ENCODE measurements around the gene PPP1CB. TPM values are rescaled to one million over a fixed set of nuclear protein-coding genes. Genes with fewer than 3 reads are reported as not detected.
"Not testable (repeated sequence)": the region's sequence is repeated elsewhere in the genome, so short reads cannot be mapped to it uniquely, and the experiment has no call there.

PPP1CB gene
- polyA plus RNA-seq, 3 donors, result 178 to 190 (median 185) TPM

DNA sequence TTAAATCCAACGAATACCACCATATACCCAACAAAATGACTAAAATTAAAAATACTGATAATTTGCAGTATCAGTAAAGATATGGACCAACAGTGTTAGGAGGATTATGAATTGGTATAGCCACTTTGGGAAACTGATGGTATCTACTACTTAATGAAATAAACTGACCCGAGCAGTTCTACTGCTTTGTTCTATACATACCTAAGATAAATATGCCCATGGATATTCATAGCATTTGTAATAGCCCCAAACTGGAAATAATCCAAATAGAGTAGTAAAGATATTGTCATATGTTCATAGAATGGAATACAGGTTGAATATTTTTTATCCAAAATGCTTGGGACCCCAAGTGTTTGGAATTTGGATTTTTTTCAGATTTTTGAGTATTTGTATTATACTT is 20.7 kb downstream of the PPP1CB start:
- no peak for DNase-seq (ENCODE audit: low read depth in 3 of 3, low spot score in 2 of 3)

GRCh38 chr2:28776471-28776870 is 24.8 kb downstream of the PPP1CB start:
- no peak for DNase-seq (ENCODE audit: low read depth in 3 of 3, low spot score in 2 of 3)

- no peak for DNase-seq (ENCODE audit: low read depth in 3 of 3, low spot score in 2 of 3)
Observed at GRCh38 chr2:28778392-28778791, 26.8 kb downstream of the PPP1CB start.

GRCh38 chr2:28779001-28779400 is 27.4 kb downstream of the PPP1CB start:
- DNase-seq (ENCODE audit: low read depth in 3 of 3, low spot score in 2 of 3), result no peak

DNA sequence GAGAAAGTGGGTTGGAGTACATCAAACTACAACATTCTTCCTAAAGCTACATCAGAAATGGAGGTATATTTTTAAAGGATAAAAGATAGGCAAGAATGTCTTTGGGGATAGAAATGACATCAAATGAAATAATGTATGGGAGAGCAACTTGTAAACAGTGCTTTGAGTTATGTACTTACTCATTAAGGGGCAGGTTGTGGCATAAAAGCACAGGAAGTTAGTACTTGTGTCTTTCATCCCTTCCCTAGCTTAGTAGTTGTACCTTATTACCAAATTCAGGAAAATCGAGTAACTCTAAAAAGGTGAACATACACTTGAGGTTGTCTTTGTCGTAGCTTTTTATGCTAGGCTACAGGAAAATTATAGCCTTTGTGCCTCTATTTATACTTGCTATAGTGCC is 28.9 kb downstream of the PPP1CB start:
- DNase-seq (ENCODE audit: low read depth in 3 of 3, low spot score in 2 of 3), result no peak

DNA sequence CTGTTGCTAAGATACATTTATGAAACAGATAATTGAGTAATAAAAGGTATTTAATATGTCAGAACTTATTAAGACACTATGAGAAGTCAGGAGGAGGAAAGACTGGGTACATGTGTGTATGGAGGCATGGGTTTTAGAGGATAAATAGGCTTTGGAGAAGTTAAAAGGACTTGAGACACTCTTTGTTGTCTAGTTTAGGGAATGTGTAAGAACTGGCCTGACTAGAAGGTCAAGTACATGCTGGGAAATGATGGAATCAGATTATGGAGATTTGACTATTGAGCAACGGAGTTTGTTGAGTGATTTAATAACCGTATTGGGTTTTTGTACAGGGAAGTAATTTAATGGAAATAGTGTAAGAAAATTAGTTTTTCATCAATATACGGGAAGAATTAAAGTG is 30.8 kb downstream of the PPP1CB start:
- no peak for DNase-seq (ENCODE audit: low read depth in 3 of 3, low spot score in 2 of 3)

DNA sequence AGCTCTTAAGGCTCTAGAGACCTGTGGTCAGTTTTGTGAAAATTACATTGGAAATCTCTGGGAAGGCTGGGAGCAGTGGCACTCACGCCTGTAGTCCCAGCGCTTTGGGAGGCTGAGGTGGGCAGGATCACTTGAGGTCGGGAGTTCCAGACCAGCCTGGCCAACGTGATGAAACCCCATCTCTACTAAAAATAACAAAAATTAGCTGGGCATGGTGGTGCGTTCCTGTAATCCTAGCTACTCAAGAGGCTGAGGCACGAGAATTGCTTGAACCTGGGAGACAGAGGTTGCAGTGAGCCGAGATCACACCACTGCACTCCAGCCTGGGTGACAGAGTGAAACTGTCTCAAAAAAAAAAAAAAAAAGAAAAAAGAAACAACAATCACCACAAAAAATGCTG is 32.9 kb downstream of the PPP1CB start:
- not testable (repeated sequence) for DNase-seq (ENCODE audit: low read depth in 3 of 3, low spot score in 2 of 3)

- DNase-seq (ENCODE audit: low read depth in 3 of 3, low spot score in 2 of 3), result no peak
Observed at GRCh38 chr2:28796620-28797019, 45.0 kb downstream of the PPP1CB start.

- DNase-seq (ENCODE audit: low read depth in 3 of 3, low spot score in 2 of 3), result no peak
Observed at GRCh38 chr2:28801726-28802125, 50.1 kb downstream of the PPP1CB start.

DNA sequence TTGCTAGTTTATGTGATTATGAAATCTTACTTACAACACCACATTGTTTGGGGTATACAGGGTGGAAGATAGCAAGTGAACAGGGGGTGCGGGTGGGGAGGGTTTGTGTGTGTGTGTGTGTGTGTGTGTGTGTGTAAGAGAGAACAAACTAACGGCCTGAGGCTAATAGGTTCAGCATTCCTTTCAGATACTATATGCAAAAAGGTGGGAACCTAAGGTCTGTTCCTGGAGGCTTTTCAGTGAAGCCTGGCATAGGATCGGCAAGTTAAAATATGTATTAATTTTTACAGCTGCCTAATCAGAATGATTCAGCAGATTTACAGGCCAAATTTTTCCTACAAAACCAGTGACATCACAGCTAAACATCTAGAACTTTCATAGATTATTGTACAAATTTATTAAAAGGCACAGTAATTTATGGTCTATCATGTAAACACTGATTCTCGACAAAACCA is 51.4 kb downstream of the PPP1CB start:
- DNase-seq (ENCODE audit: low read depth in 3 of 3, low spot score in 2 of 3), result no peak

DNA sequence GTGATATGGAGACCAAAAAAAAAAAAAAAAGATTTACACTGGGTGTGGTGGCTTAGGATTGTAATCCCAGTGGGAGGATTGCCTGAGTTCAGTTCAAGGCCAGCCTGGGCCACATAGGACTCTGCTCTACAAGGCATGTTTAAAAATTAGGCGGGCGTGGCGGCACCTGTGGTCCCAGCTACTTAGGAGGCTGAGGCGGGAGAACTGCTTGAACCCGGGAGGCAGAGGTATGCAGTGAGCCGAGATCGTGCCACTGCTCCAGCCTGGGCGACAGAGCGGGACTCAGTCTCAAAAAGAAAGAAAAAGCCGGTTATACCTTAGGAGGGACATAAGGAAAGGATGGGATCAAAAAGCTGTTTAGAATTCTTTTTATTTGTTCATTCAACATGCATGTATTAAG is 58.3 kb downstream of the PPP1CB start:
- DNase-seq (ENCODE audit: low read depth in 3 of 3, low spot score in 2 of 3), result no peak

- DNase-seq (ENCODE audit: low read depth in 3 of 3, low spot score in 2 of 3), result peak; percentile 8 to 36 (median 35)
Observed at GRCh38 chr2:28810384-28811285, 59.0 kb downstream of the PPP1CB start, which contains the start of gene SPDYA. TSS of gene SPDYA (plus strand) at chr2:28810834. CDS start at chr2:28816015, 5,181 bp downstream.

DNA sequence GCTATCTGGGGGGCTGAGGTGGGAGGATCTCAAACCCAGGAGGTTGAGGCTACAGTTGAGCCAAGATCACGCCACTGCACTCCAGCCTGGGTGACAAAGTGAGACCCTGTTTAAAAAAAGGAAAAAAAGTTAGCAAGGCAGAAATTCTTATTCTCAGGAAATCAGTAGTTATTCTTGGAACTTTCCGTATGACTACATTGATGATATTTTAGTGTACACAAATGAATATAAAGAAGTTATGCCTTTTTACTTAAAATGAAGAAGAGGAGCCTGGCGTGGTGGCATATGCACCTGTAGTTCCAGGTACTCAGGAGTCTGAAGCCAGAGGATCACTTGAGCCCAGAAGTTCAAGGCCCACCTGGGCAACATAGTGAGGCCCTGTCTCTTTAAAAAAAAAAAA is 66.4 kb downstream of the PPP1CB start:
- DNase-seq (ENCODE audit: low read depth in 3 of 3, low spot score in 2 of 3), result no peak

DNA sequence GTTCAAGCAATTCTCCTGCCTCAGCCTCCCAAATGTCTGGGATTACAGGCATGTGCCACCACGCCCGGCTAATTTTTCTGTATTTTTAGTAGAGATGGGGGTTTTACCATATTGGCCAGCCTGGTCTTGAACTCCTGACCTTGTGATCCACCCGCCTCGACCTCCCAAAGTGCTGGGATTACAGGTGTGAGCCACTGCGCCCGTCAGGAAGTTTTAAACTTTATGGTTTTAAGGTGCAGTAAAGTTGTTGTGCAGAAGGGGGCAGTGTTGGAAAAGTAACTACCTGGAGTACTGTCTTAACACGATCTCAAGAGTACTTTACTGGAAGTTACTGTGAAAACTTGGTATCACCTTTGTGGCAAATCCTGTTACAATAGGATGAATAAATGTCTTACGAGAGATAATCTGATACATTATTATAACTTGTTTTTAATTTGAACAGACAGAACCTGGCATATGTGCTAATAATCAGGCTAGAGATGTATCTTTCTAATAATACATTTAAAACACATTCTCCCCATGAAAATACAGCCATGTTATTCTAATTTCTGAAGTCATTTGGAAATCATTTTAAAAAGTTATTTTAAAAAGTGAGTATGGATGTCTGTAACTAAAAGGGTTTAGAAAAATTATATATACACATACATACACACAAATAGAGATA is 69.8 kb downstream of the PPP1CB start:
- DNase-seq (ENCODE audit: low read depth in 3 of 3, low spot score in 2 of 3), result peak; percentile 38 to 43 (median 39)

DNA sequence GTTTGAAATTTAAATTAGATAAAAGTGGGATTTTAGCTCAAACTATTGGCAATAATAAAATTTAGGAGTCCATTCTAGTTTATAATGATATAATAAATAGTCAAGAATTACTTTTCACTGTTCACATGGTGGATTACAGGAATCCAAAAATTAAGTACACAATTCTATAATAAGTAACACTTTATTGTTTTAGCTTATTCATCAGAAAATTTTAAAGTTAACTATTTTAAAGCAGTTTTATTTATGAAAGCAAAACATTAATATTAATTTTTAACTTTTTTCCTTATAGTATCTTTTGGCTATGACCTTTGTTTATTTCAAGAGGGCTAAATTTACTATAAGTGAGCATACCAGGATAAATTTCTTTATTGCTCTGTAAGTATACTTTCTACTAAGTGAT is 70.4 kb downstream of the PPP1CB start:
- no peak for DNase-seq (ENCODE audit: low read depth in 3 of 3, low spot score in 2 of 3)

DNA sequence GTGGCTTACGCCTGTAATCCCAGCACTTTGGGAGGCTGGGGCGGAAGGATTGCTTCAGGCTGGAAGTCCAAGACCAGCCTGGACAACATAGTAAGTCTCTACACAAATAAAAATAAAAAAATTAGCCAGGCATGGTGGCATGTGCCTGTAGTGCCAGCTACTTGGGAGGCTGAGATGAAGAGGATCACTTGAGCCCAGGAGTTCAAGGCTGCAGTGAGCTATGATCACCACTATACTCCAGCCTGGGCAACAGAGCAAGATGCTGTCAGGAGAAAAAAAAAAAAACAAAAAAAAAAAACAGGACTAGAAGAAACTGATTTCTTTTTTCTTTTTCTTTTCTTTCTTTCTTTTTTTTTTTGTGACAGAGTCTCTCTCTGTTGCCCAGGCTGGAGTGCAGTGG is 72.6 kb downstream of the PPP1CB start:
- DNase-seq (ENCODE audit: low read depth in 3 of 3, low spot score in 2 of 3), result no peak

GRCh38 chr2:28824870-28825269 is 73.2 kb downstream of the PPP1CB start:
- DNase-seq (ENCODE audit: low read depth in 3 of 3, low spot score in 2 of 3), result no peak

DNA sequence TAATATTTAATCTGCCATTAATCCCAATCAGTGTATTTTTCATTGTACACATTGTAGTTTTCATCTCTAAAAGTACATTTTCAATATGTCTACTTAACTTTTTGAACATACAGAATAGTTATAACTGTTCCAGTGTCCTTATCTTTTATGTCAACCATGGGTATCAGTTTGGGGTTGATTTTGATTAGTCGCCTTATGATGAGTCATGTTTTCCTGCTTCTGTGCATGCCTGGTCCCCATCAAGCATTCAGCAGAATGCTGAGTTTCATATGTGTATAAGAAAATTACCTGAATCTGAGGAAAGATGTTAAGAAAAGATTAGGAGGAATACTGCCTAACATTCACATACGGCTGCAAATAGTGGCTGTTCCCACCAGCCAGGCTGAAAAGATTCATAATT is 76.8 kb downstream of the PPP1CB start:
- no peak for DNase-seq (ENCODE audit: low read depth in 3 of 3, low spot score in 2 of 3)

- no peak for DNase-seq (ENCODE audit: low read depth in 3 of 3, low spot score in 2 of 3)
Observed at GRCh38 chr2:28833740-28834470, 82.3 kb downstream of the PPP1CB start.

DNA sequence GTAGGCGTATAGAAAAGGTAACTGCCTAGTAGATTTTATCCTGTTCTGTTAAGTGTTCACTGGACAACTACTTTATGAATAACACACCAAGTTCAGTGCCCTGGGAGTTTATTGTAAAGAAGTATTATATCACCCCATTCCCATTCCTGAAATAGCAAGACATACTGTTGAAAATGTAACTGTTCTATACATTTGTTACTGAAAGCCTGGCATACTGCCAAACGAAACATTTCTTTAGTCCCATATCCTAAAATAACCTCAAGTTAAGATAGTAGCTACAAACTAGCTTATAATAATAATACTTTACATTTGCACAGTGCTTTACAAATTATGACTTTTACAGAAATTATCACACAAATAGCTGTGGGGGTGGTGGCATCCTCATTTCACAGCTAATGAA is 84.2 kb downstream of the PPP1CB start:
- DNase-seq (ENCODE audit: low read depth in 3 of 3, low spot score in 2 of 3), result no peak

GRCh38 chr2:28838971-28839370 is 87.3 kb downstream of the PPP1CB start:
- DNase-seq (ENCODE audit: low read depth in 3 of 3, low spot score in 2 of 3), result no peak

All from right renal cortex interstitium (tissue), 3 donors.